HepG2 (cell line): ENCODE measurements around the gene NGEF. TPM values are rescaled to one million over a fixed set of nuclear protein-coding genes. Genes with fewer than 3 reads are reported as not detected.

Source experiments
- ATAC-seq: fragments of 200-7000 bp; cut with Tn5 transposase; 3 replicates; pipeline ENCODE4 v1.9.1; 2020; ENCODE audit warnings: mild to moderate bottlenecking, moderate library complexity
- BruUV-seq: library from RNA; stranded (reverse); fragments of 400-500 nt; replicated peaks from 2 replicates; lab custom pipeline; 2021; lab: Mats Ljungman, UMichigan
- CTCF ChIA-PET: fragments of 300-600 bp; formaldehyde crosslinking; extraction: SDS; loops from one replicate; lab custom pipeline; 2021; ENCODE audit warnings: low total read pairs, inconsistent platforms, low intra/inter-chr PET ratio; lab: Yijun Ruan, JAX
- POLR2A ChIA-PET: fragments of 350-600 bp; sonication (Branson Sonifier 250); formaldehyde crosslinking; loops from one replicate; lab custom pipeline; 2020; ENCODE audit warnings: antibody characterized with exemption, inconsistent platforms; lab: Yijun Ruan, JAX
- DNase-seq: peaks from one replicate; pipeline ENCODE4 v3.0.0-alpha.2; 2015; ENCODE audit warnings: low spot score
- FAIRE-seq: peaks from 3 replicates; lab custom pipeline; 2011; peaks lifted over from hg19 to GRCh38; lab: Jason Lieb, UNC
- H2AFZ ChIP-seq: one replicate; pipeline ENCODE4 v1.6.1; 2011; ENCODE audit warnings: low read length, inconsistent platforms
- H3K27ac ChIP-seq: fragments of 300-600 bp; 3 replicates; pipeline ENCODE4 v1.8.0; 2011; ENCODE audit warnings: mixed run types, mild to moderate bottlenecking, mixed read lengths, low read length, inconsistent platforms; ENCODE audit not compliant: insufficient read depth; ENCODE audit errors: extremely low read length
- H3K27me3 ChIP-seq, 2 experiments: fragments of 200-600 bp in 1 of 2; 2 replicates in 1 of 2; 3 replicates in 1 of 2; pipeline versions ENCODE4 v1.6.0 to v1.8.0; 2011; ENCODE audit warnings: low read length in 2 of 2, mild to moderate bottlenecking in 2 of 2, moderate library complexity in 2 of 2, inconsistent platforms in 1 of 2; ENCODE audit not compliant: insufficient read depth in 2 of 2, control insufficient read depth in 1 of 2
- H3K36me3 ChIP-seq, 2 experiments: fragments of 200-600 bp in 1 of 2; replicated peaks in 1 of 2; 2 replicates in 1 of 2; 3 replicates in 1 of 2; pipeline versions ENCODE4 v1.5.1 to v1.8.0; 2011; ENCODE audit warnings: low read length in 2 of 2, inconsistent platforms in 1 of 2; ENCODE audit not compliant: insufficient read depth in 2 of 2, control insufficient read depth in 1 of 2
- H3K4me1 ChIP-seq: 2 replicates; pipeline ENCODE4 v1.5.1; 2012; ENCODE audit warnings: low read length, inconsistent platforms; ENCODE audit not compliant: insufficient read depth
- H3K4me2 ChIP-seq: 2 replicates; pipeline ENCODE4 v1.6.0; 2011; ENCODE audit warnings: low read depth, low read length, inconsistent platforms
- H3K4me3 ChIP-seq, 3 experiments: fragments of 200-600 bp in 1 of 3; sonication (generic), shearing (Covaris generic) in 1 of 3; replicated peaks in 1 of 3; 2 replicates each; pipeline ENCODE4 v1.5.1; 2011 to 2016; ENCODE audit warnings: low read length in 3 of 3, inconsistent platforms in 2 of 3, low read depth in 2 of 3, mild to moderate bottlenecking in 2 of 3, control low read depth in 1 of 3, mixed read lengths in 1 of 3; ENCODE audit not compliant: insufficient read depth in 1 of 3
- H3K79me2 ChIP-seq: one replicate; pipeline ENCODE4 v1.6.1; 2011; ENCODE audit warnings: low read length, inconsistent platforms; ENCODE audit not compliant: insufficient read depth
- H3K9ac ChIP-seq: 2 replicates; pipeline ENCODE4 v1.6.0; 2011; ENCODE audit warnings: mild to moderate bottlenecking, low read depth, low read length, inconsistent platforms; ENCODE audit not compliant: insufficient read depth
- H3K9me3 ChIP-seq: 2 replicates; pipeline ENCODE4 v1.5.1; 2012; ENCODE audit warnings: mild to moderate bottlenecking, low read length
- H4K20me1 ChIP-seq: 2 replicates; pipeline ENCODE4 v1.6.0; 2011; ENCODE audit warnings: inconsistent platforms, mild to moderate bottlenecking, low read length, moderate library complexity; ENCODE audit not compliant: insufficient read depth
- BHLHE40 ChIP-seq: IDR thresholded peaks from 2 replicates; pipeline ENCODE4 v1.6.1; 2011; ENCODE audit warnings: low read length, improper control_type of control experiment
- CAMTA2 ChIP-seq: sonication (generic); formaldehyde crosslinking; IDR thresholded peaks from 2 replicates; pipeline ENCODE4 v1.4.0; 2020; ENCODE audit warnings: mild to moderate bottlenecking, missing genetic modification reagents, borderline replicate concordance
- CEBPB ChIP-seq: IDR thresholded peaks from 2 replicates; pipeline ENCODE4 v1.6.1; 2011; ENCODE audit warnings: low read depth, low read length, improper control_type of control experiment, borderline replicate concordance
- CEBPG ChIP-seq: IDR thresholded peaks from 2 replicates; pipeline ENCODE4 v1.6.1; 2016
- FOSL2 ChIP-seq: sonication (generic); formaldehyde crosslinking; IDR thresholded peaks from 2 replicates; pipeline ENCODE4 v1.4.0; 2020; ENCODE audit warnings: missing genetic modification reagents
- HMGA1 ChIP-seq: sonication (generic); formaldehyde crosslinking; conservative IDR thresholded peaks from 2 replicates; pipeline ENCODE4 v1.4.0; 2020; ENCODE audit warnings: missing genetic modification reagents
- NFE2 ChIP-seq: sonication (generic); formaldehyde crosslinking; IDR thresholded peaks from 2 replicates; pipeline ENCODE4 v1.4.0; 2020; ENCODE audit warnings: missing genetic modification reagents
- NFE2L2 ChIP-seq: fragments of 150-350 bp; IDR thresholded peaks from 2 replicates; pipeline ENCODE4 v1.6.1; 2014; ENCODE audit warnings: low read length
- SKI ChIP-seq: fragments of 450-650 bp; IDR thresholded peaks from one replicate; pipeline ENCODE4 v1.6.1; 2018; ENCODE audit warnings: mild to moderate bottlenecking; ENCODE audit not compliant: partially characterized antibody
- SOX5 ChIP-seq: IDR thresholded peaks from 2 replicates; pipeline ENCODE4 v1.6.1; 2016; ENCODE audit warnings: borderline replicate concordance
- TFDP1 ChIP-seq: IDR thresholded peaks from 2 replicates; pipeline ENCODE4 v1.6.1; 2016; ENCODE audit warnings: missing compliant biosample characterization, missing genetic modification reagents, borderline replicate concordance
- XRCC5 ChIP-seq: fragments of 200-400 bp; formaldehyde crosslinking; optimal IDR thresholded peaks from 2 replicates; pipeline ENCODE3; 2017; ENCODE audit warnings: mild to moderate bottlenecking, low read length
- YY1 ChIP-seq: IDR thresholded peaks from 2 replicates; pipeline ENCODE4 v1.6.1; 2011; ENCODE audit warnings: low read length, low read depth, moderate library complexity, mild to moderate bottlenecking; ENCODE audit not compliant: insufficient read depth, insufficient replicate concordance
- ZBTB3 ChIP-seq: sonication (generic); formaldehyde crosslinking; IDR thresholded peaks from 2 replicates; pipeline ENCODE4 v1.4.0; 2020; ENCODE audit warnings: low read depth, mild to moderate bottlenecking, moderate library complexity, missing genetic modification reagents, borderline replicate concordance
- ZNF331 ChIP-seq: sonication (generic); formaldehyde crosslinking; IDR thresholded peaks from 2 replicates; pipeline ENCODE4 v1.4.0; 2020; ENCODE audit warnings: missing genetic modification reagents
- ZNF354B ChIP-seq: sonication (generic); formaldehyde crosslinking; IDR thresholded peaks from 2 replicates; pipeline ENCODE4 v1.8.0; 2022; ENCODE audit warnings: mild to moderate bottlenecking, missing genetic modification reagents
- ZNF484 ChIP-seq: sonication (generic); formaldehyde crosslinking; IDR thresholded peaks from 2 replicates; pipeline ENCODE4 v1.5.1; 2020; ENCODE audit warnings: mild to moderate bottlenecking, low read depth, missing genetic modification reagents, borderline replicate concordance
- ZNF563 ChIP-seq: sonication (generic); formaldehyde crosslinking; IDR thresholded peaks from 2 replicates; pipeline ENCODE4 v1.8.0; 2022; ENCODE audit warnings: mild to moderate bottlenecking, moderate library complexity, missing genetic modification reagents
- ZNF749 ChIP-seq: sonication (generic); formaldehyde crosslinking; IDR thresholded peaks from 2 replicates; pipeline ENCODE4 v1.8.0; 2022; ENCODE audit warnings: mild to moderate bottlenecking, missing genetic modification reagents, moderate library complexity, borderline replicate concordance
- ZNF83 ChIP-seq: sonication (generic); formaldehyde crosslinking; IDR thresholded peaks from 2 replicates; pipeline ENCODE4 v1.4.0; 2020; ENCODE audit warnings: missing genetic modification reagents, mild to moderate bottlenecking, borderline replicate concordance
- ZNF879 ChIP-seq: sonication (generic); formaldehyde crosslinking; IDR thresholded peaks from 2 replicates; pipeline ENCODE4 v1.8.1; 2023; ENCODE audit warnings: missing genetic modification reagents
- WGBS: methylation state at CpG from one replicate; pipeline ENCODE4 v1.1.6; 2017; ENCODE audit warnings: low lambda C conversion rate; 5-methylcytosine and 5-hydroxymethylcytosine counted together
- in situ Hi-C: cut with HindIII; loops from 2 replicates; pipeline ENCODE4 v1.10.0; 2017; ENCODE audit warnings: low pct_unique_long_range_greater_than_20kb; ENCODE audit not compliant: extremely low pct_ligation_motif_present
- intact Hi-C: fragments of 100-400 bp; cut with micrococcal nuclease; formaldehyde crosslinking; loops from one replicate; pipeline ENCODE4 v1.10.0; 2022; ENCODE audit not compliant: unreplicated experiment
- polyA plus RNA-seq, 8 experiments: library from polyadenylated mRNA; depleted of rRNA in 3 of 8; stranded (reverse) in 7 of 8; unstranded in 1 of 8; fragments of >200 nt; fragmentation: Illumina TruSeq in 4 of 8; extraction: Trizol in 4 of 8; gene quantifications; 2 replicates each; pipeline versions ENCODE4 v1.2.1 to v1.2.3, GENCODE V29; 2011 to 2016; ENCODE audit warnings: low read depth in 4 of 8, missing spikeins in 1 of 8, mixed read lengths in 1 of 8; ENCODE audit not compliant: insufficient read depth in 1 of 8
- total RNA-seq, 5 experiments: library from RNA; depleted of rRNA; stranded (reverse); fragments of >200 nt; fragmentation: Illumina TruSeq; extraction: Trizol; gene quantifications; 2 replicates each; pipeline ENCODE4 v1.2.3, GENCODE V29; 2016; ENCODE audit warnings: low read depth in 1 of 5
- TF ChIP-seq, protein P1 (sequence below): sonication (generic); formaldehyde crosslinking; IDR thresholded peaks from 2 replicates; pipeline ENCODE4 v1.4.0; 2020; ENCODE audit warnings: missing genetic modification reagents

The NGEF gene
- total and polyA plus RNA-seq, 2 of the 13 experiments (the other 11 are each of a cell fraction or from before 2014, with no cell fraction given): 14.4 to 36.9 TPM

GRCh38 chr2:232937278-232937906, 75.7 kb downstream of the NGEF start:
- DNase-seq (peak; percentile 68), FAIRE-seq (peak; percentile 60), ATAC-seq (peak; percentile 97)
- peaks cover 13% of the 10 kb centered on the region for H3K4me1 ChIP-seq
- H3K4me3 ChIP-seq: no peak overlapping the region
- 46% methylated on average over 5 of the region's 5 CpGs for WGBS
- H3K9ac ChIP-seq: no peak overlapping the region
- no peaks in the 10 kb centered on the region for H4K20me1 ChIP-seq
- no peak overlapping the region for H3K4me2 ChIP-seq
- CTCF ChIA-PET: no interaction called here
- H3K36me3 ChIP-seq: peaks cover 0 to 10% of the 10 kb centered on the region in 2 experiments; a peak in 2 of 5 replicates
- no peaks in the 10 kb centered on the region for H3K27me3 ChIP-seq
- peaks cover 5% of the 10 kb centered on the region; the same call in 1 of the 2 replicates for H3K9me3 ChIP-seq
- intact Hi-C loops: no loop called here
- in situ Hi-C loops: no loop called here
- no peak overlapping the region for H2AFZ ChIP-seq
- no peak overlapping the region for H3K27ac ChIP-seq
- POLR2A ChIA-PET: no interaction called here
- BruUV-seq: no TSS peak
- no peaks in the 10 kb centered on the region for H3K79me2 ChIP-seq
- TF ChIP-seq ZNF83 (CRISPR knock-in tag) (no peak), HMGA1 (CRISPR knock-in tag) (no peak), NFE2L2 (peak; percentile 63; the same call in 1 of the 2 replicates), ZNF749 (no peak), ZBTB3 (CRISPR knock-in tag) (no peak), XRCC5 (peak; percentile 54), ZNF484 (no peak), ZNF879 (CRISPR knock-in tag) (no peak), CAMTA2 (CRISPR knock-in tag) (no peak), CEBPG (CRISPR knock-in tag) (peak; percentile 30; the same call in 1 of the 2 replicates), SOX5 (CRISPR knock-in tag) (no peak), ZNF354B (no peak), ZNF563 (CRISPR knock-in tag) (no peak), FOSL2 (CRISPR knock-in tag) (peak; percentile 76), BHLHE40 (peak; percentile 84), TFDP1 (CRISPR knock-in tag) (no peak), NFE2 (peak; percentile 76; the same call in 1 of the 2 replicates), YY1 (peak; percentile 22), CEBPB (peak; percentile 54; the same call in 1 of the 2 replicates), ZNF331 (CRISPR knock-in tag) (no peak), SKI (no peak)
- TF ChIP-seq, protein P1, sequence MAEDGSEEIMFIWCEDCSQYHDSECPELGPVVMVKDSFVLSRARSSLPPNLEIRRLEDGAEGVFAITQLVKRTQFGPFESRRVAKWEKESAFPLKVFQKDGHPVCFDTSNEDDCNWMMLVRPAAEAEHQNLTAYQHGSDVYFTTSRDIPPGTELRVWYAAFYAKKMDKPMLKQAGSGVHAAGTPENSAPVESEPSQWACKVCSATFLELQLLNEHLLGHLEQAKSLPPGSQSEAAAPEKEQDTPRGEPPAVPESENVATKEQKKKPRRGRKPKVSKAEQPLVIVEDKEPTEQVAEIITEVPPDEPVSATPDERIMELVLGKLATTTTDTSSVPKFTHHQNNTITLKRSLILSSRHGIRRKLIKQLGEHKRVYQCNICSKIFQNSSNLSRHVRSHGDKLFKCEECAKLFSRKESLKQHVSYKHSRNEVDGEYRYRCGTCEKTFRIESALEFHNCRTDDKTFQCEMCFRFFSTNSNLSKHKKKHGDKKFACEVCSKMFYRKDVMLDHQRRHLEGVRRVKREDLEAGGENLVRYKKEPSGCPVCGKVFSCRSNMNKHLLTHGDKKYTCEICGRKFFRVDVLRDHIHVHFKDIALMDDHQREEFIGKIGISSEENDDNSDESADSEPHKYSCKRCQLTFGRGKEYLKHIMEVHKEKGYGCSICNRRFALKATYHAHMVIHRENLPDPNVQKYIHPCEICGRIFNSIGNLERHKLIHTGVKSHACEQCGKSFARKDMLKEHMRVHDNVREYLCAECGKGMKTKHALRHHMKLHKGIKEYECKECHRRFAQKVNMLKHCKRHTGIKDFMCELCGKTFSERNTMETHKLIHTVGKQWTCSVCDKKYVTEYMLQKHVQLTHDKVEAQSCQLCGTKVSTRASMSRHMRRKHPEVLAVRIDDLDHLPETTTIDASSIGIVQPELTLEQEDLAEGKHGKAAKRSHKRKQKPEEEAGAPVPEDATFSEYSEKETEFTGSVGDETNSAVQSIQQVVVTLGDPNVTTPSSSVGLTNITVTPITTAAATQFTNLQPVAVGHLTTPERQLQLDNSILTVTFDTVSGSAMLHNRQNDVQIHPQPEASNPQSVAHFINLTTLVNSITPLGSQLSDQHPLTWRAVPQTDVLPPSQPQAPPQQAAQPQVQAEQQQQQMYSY (CRISPR knock-in tag): no peak
